HCT116 (cell line): ENCODE measurements around the gene CCDC38. TPM values are rescaled to one million over a fixed set of nuclear protein-coding genes. Genes with fewer than 3 reads are reported as not detected.

ENCODE experiments used
- ATAC-seq: fragments of 200-7000 bp; cut with Tn5 transposase; 2 replicates; pipeline ENCODE4 v1.9.1; 2020; ENCODE audit warnings: mild to moderate bottlenecking, moderate library complexity
- BruUV-seq: library from RNA; stranded (reverse); fragments of 400-500 nt; replicated peaks from 2 replicates; lab custom pipeline; 2021; lab: Mats Ljungman, UMichigan
- CTCF ChIA-PET: fragments of 300-600 bp; sonication (Branson Sonifier 250); formaldehyde crosslinking; loops from one replicate; lab custom pipeline; 2021; ENCODE audit warnings: antibody characterized with exemption; lab: Charles Lee
- POLR2A ChIA-PET: fragments of 300-600, 350-600 bp; sonication (Branson Sonifier 250); formaldehyde crosslinking; loops from one replicate; lab custom pipeline; 2021; ENCODE audit warnings: antibody characterized with exemption; lab: Charles Lee
- RAD21 ChIA-PET, 2 experiments: fragments of 300-600 bp; sonication (Branson Sonifier 250); formaldehyde crosslinking; loops; one replicate each; lab custom pipeline; 2023; ENCODE audit warnings: low total read pairs in 2 of 2; ENCODE audit not compliant: uncharacterized antibody in 2 of 2, unreplicated experiment in 2 of 2, low non-redundant PET in 1 of 2; lab: Charles Lee
- DNase-seq: peaks from one replicate; pipeline ENCODE4 v3.0.0-alpha.2; 2010; ENCODE audit warnings: low read depth, low spot score
- H2AFZ ChIP-seq: fragments of 200-600 bp; shearing (Covaris generic), sonication (generic); 2 replicates; pipeline ENCODE4 v1.6.1; 2017; ENCODE audit warnings: low read depth, mixed run types, mixed read lengths, antibody characterized with exemption, low read length; ENCODE audit not compliant: poor library complexity, severe bottlenecking
- H3K27ac ChIP-seq: 2 replicates; pipeline ENCODE4 v1.5.1; 2012; ENCODE audit warnings: low read depth, low read length
- H3K27me3 ChIP-seq: fragments of 200-600 bp; sonication (generic); 2 replicates; pipeline ENCODE4 v1.6.1; 2016; ENCODE audit warnings: mixed run types, low read length, mixed read lengths; ENCODE audit not compliant: insufficient read depth
- H3K36me3 ChIP-seq, 2 experiments: fragments of 200-500 bp in 1 of 2; fragments of 200-600 bp in 1 of 2; sonication (Bioruptor generic) in 1 of 2; sonication (generic) in 1 of 2; 2 replicates each; pipeline versions ENCODE4 v1.5.1 to v1.6.1; 2014 to 2016; ENCODE audit warnings: low read length in 2 of 2, inconsistent platforms in 1 of 2, mixed read lengths in 1 of 2, mixed run types in 1 of 2; ENCODE audit not compliant: insufficient read depth in 2 of 2, control insufficient read depth in 1 of 2
- H3K4me1 ChIP-seq, 2 experiments: fragments of 200-600 bp in 1 of 2; sonication (generic) in 1 of 2; 2 replicates each; pipeline versions ENCODE4 v1.5.1 to v1.6.1; 2012 to 2017; ENCODE audit warnings: low read length in 2 of 2, inconsistent platforms in 1 of 2, mild to moderate bottlenecking in 1 of 2, mixed read lengths in 1 of 2, mixed run types in 1 of 2, moderate library complexity in 1 of 2; ENCODE audit not compliant: insufficient read depth in 2 of 2, control insufficient read depth in 1 of 2
- H3K4me2 ChIP-seq: fragments of 200-600 bp; sonication (generic); 2 replicates; pipeline ENCODE4 v1.6.1; 2017; ENCODE audit warnings: mixed run types, low read length, mixed read lengths
- H3K4me3 ChIP-seq, 2 experiments: fragments of 200-600 bp in 1 of 2; sonication (generic) in 1 of 2; replicated peaks in 1 of 2; 2 replicates each; pipeline ENCODE4 v1.5.1; 2011 to 2016; ENCODE audit warnings: low read length in 2 of 2, control low read depth in 1 of 2, low read depth in 1 of 2, mild to moderate bottlenecking in 1 of 2, mixed read lengths in 1 of 2, mixed run types in 1 of 2
- H3K79me2 ChIP-seq: fragments of 200-600 bp; sonication (generic); 2 replicates; pipeline ENCODE4 v1.6.1; 2017; ENCODE audit warnings: mild to moderate bottlenecking, mixed run types, low read length, moderate library complexity, mixed read lengths; ENCODE audit not compliant: insufficient read depth
- H3K9ac ChIP-seq: fragments of 200-600 bp; sonication (generic); 2 replicates; pipeline ENCODE4 v1.6.1; 2016; ENCODE audit warnings: low read length, mixed read lengths
- H3K9me2 ChIP-seq: fragments of 200-600 bp; sonication (generic), shearing (Covaris generic); 2 replicates; pipeline ENCODE4 v1.6.1; 2017; ENCODE audit warnings: mixed run types, mild to moderate bottlenecking, moderate library complexity; ENCODE audit not compliant: insufficient read depth
- H3K9me3 ChIP-seq, 2 experiments: fragments of 200-500 bp in 1 of 2; fragments of 200-600 bp in 1 of 2; sonication (Bioruptor generic) in 1 of 2; sonication (generic) in 1 of 2; 2 replicates each; pipeline ENCODE4 v1.6.1; 2014 to 2017; ENCODE audit warnings: low read length in 2 of 2, mixed read lengths in 2 of 2, inconsistent platforms in 1 of 2, low read depth in 1 of 2, mild to moderate bottlenecking in 1 of 2, mixed run types in 1 of 2, moderate library complexity in 1 of 2; ENCODE audit not compliant: control insufficient read depth in 1 of 2, insufficient read depth in 1 of 2
- H4K20me1 ChIP-seq: fragments of 200-600 bp; sonication (generic), shearing (Covaris generic); 2 replicates; pipeline ENCODE4 v1.6.1; 2017; ENCODE audit warnings: mixed run types, mild to moderate bottlenecking, moderate library complexity; ENCODE audit not compliant: insufficient read depth
- ATF3 ChIP-seq: IDR thresholded peaks from 2 replicates; pipeline ENCODE4 v1.6.1; 2012
- EZH2phosphoT487 ChIP-seq: fragments of 200-600 bp; IDR thresholded peaks from 2 replicates; pipeline ENCODE4 v1.6.1; 2018; ENCODE audit warnings: antibody characterized with exemption, borderline replicate concordance
- POLR2A ChIP-seq: IDR thresholded peaks from 2 replicates; pipeline ENCODE4 v1.7.0; 2011; ENCODE audit warnings: borderline replicate concordance; ENCODE audit not compliant: insufficient read depth, insufficient read length; ENCODE audit errors: extremely low read depth
- RAD21 ChIP-seq: IDR thresholded peaks from 2 replicates; pipeline ENCODE4 v1.6.1; 2012; ENCODE audit warnings: low read depth, mild to moderate bottlenecking
- REST ChIP-seq: IDR thresholded peaks from 2 replicates; pipeline ENCODE4 v1.6.1; 2012; ENCODE audit warnings: low read depth
- SRF ChIP-seq: IDR thresholded peaks from 2 replicates; pipeline ENCODE4 v1.6.1; 2012; ENCODE audit warnings: low read depth
- TCF7L2 ChIP-seq: IDR thresholded peaks from 2 replicates; pipeline ENCODE4 v1.7.0; 2011; ENCODE audit warnings: borderline replicate concordance, inconsistent platforms; ENCODE audit not compliant: insufficient read depth, insufficient read length; ENCODE audit errors: extremely low read depth
- YY1 ChIP-seq: IDR thresholded peaks from 2 replicates; pipeline ENCODE4 v1.6.1; 2011; ENCODE audit warnings: low read length, low read depth, moderate library complexity, mild to moderate bottlenecking; ENCODE audit not compliant: insufficient replicate concordance; ENCODE audit errors: extremely low read depth
- ZBTB33 ChIP-seq: IDR thresholded peaks from 2 replicates; pipeline ENCODE4 v1.6.1; 2011; ENCODE audit warnings: mild to moderate bottlenecking, low read length, moderate library complexity; ENCODE audit not compliant: insufficient replicate concordance; ENCODE audit errors: extremely low read depth
- ZFX ChIP-seq: fragments of 450-650 bp; IDR thresholded peaks from 2 replicates; pipeline ENCODE4 v1.6.1; 2017
- intact Hi-C: fragments of 100-400 bp; cut with micrococcal nuclease; formaldehyde crosslinking; loops from 2 replicates; pipeline ENCODE4 v1.10.0; 2022
- total RNA-seq: library from RNA; stranded (reverse); gene quantifications from one replicate; pipeline ENCODE4 v1.2.1, GENCODE V29; 2021; ENCODE audit not compliant: unreplicated experiment

The CCDC38 gene
- total RNA-seq, 1 experiment from 2014 or later = 0.27 TPM

GRCh38 chr12:95984682-95985081, 42.3 kb upstream of the CCDC38 start:
- no peaks in the 10 kb centered on the region for H4K20me1 ChIP-seq
- H3K36me3 ChIP-seq = no peaks in the 10 kb centered on the region
- no peaks in the 10 kb centered on the region for H3K27me3 ChIP-seq
- H3K4me3 ChIP-seq = no peak overlapping the region
- no peak overlapping the region for H3K9ac ChIP-seq
- no peaks in the 10 kb centered on the region for H3K9me2 ChIP-seq
- intact Hi-C loops = no loop called here
- no peaks in the 10 kb centered on the region for H3K79me2 ChIP-seq
- ChIA-PET RAD21 (no interaction called here), CTCF (interaction anchor here (0.5 kb wide), 1 partner anchor 441 kb away, joined by 4 read pairs; no protein-coding TSS in a partner anchor), POLR2A (no interaction called here)
- no peak overlapping the region for H2AFZ ChIP-seq
- no peak for TF ChIP-seq ZBTB33
- TF ChIP-seq RAD21 = no peak
- no peak for TF ChIP-seq REST
- no peak for TF ChIP-seq ZFX
- no peak for TF ChIP-seq TCF7L2
- no peak for TF ChIP-seq POLR2A
- no peak for TF ChIP-seq YY1
- no peak for TF ChIP-seq ATF3
- no peak for TF ChIP-seq EZH2phosphoT487
- no peak for TF ChIP-seq SRF
- no TSS peak for BruUV-seq
- no peak for DNase-seq
- no peak for ATAC-seq
- H3K9me3 ChIP-seq = no peaks in the 10 kb centered on the region
- H3K4me1 ChIP-seq = no peaks in the 10 kb centered on the region
- H3K4me2 ChIP-seq = no peak overlapping the region
- no peak overlapping the region for H3K27ac ChIP-seq
